Measurements from ENCODE around the gene TCF4.

TCF4 gene

DNA sequence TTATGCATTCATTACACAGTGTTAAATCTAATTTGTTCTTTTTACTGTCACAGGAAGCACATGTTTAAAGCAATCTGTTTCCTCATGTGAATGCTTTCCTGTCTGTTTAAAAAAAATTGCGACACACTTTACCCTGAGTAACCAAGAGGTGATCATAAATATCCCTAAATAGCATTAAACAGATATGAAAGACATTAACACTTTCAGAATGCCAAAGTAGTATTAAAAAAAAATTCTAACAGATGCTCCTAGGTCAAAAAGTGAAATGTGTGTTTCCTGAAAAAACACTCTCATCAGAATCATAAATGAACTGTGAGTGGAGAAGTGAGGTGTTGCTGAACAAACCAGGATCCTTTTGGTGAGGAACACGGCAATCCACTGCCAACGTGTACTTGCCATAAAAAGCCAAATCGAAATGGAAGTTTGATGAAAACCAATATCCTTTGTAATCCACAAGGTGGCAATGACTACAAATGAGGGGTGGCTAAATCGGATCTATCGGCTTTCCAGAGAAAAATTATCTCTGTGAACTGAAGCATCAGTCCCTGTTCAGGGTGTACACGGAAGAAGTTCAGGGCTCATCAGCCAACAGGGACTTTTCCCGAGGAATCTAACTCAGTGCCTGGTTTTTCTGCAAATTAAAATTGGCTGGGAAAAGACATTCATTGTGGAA is 248.9 kb downstream of the TCF4 start:
- DNase-seq, result no peak

DNA sequence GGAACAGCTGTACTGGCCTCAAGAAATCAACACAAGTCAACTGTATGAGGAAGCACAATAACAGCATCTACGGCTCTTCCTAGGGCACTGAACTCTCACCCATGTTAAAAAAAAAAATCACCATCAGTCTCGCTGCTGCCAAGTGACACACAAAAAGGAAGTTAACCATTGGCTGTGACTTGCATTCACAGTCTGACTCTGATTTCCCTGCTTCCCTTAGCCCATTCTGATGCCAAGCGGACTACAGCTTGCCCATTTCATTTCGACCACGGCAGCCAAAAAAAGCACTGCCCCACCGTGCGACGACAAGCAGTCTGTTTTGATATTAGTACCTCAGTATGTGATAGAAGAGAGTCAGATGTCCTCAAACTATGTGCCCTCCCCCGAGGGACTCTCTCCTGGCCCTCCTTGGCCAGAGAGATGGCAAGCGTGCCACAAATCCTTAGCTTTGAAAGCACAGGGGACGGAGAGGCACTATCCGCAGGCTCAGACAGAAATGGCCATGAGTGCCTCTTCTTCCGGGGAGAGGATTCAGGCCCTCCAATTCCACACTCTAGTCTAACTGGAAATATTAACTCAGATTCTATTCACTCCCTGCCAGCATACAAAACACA is 250.0 kb downstream of the TCF4 start:
- DNase-seq, result no peak

DNA sequence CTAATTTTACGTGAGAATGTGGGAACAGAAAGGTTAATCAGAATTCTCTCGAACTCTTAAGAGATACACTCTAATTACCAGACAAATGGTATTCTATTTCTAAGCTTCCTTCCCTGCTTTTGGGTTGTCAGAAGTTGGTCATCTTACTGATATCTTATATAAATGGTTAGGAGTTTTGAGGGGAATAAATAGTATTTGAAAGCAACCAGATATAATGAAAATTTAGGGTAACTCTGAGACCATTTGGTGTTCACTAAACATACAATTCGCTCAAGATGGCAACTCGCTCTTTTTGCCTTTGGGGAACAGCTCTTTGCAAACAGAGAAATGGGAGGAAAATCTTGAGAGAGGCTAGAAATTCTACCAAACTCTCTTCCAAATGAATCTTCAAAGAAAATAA is 250.9 kb downstream of the TCF4 start:
- no peak for DNase-seq

DNA sequence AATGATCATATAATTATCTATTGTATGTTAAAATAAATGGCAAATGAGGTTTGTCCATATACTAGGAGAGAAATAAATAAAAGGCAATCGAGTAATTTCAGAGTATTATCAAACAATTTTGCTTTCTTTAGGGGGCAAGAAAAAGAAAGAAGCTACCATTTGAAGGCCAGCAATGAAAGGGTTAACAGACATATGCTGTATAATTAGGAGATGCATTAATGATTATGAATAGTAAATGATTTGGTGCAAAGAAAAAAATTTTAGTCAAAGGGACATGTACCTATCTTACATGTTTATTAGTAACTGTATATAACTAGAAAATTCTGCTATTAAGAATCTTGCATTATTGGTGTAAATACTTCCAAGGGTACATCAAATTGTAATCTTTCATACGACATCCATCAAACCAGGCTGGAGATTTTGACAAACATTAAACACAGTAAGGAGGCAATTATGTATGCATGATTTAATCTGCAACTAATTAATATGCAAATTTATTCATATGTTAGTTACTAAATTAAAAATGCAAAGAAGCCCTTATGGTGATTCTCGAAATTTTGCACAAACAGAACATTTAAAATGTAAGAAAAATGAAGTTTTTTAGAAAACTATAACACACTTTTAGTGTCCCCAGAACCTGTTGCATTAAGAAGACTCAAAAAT is 251.4 kb downstream of the TCF4 start:
- DNase-seq, result no peak

DNA sequence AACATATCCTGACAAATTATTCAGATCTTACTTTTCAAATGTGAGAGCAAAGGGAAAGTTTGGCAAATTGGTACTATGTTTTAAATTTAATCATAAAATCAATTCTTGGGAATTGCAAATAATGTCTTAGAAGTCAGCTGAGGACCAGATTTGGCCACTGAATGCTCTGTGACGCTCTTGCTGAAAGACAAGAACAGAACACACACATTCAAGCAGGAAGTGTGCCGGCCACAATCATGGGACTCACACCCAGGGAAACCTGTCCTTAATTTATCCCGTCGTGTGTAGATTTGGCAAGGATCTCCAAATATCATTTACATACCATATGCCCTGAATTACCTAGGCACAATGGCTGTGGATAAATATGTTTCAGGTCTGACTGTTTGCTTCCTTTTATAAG is 253.1 kb downstream of the TCF4 start:
- peak; percentile 72 for DNase-seq

DNA sequence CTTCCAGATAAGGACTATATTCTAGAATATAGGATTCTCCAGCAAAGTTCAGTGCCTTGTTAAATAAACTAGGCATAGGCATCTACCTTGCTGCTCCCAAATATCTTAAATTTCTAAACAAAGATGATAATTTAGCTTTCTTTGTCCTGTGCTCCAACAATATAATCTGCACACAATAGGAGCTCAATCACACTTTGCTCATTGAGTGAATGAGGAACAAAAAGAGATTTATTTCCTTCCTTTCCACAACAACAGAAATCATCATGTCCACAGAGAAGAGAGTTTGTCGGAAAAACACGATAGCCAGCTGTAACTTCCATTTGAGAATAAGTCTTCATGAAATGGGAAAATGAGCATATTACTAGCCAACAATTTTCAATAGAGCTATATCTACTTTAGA is 256.7 kb downstream of the TCF4 start:
- DNase-seq, result no peak

DNA sequence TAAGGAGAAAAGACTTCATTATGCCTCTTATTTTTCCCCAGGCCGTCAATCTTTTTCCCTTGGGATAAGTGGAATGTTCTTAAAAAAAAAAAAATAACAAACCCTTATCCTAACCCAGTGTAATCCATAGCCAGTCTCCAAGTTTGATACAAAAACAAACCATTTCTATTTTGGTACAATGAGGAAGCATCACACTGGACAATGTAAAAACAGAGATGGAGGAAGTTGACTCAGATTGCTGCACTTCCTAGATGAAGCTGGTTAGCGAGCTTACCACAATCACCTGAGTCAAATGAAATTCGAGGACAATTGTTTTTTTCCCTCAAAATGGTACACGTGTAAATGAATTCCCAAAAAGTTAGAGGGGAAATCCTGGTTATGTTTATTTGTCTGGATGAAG is 259.7 kb downstream of the TCF4 start:
- no peak for DNase-seq

DNA sequence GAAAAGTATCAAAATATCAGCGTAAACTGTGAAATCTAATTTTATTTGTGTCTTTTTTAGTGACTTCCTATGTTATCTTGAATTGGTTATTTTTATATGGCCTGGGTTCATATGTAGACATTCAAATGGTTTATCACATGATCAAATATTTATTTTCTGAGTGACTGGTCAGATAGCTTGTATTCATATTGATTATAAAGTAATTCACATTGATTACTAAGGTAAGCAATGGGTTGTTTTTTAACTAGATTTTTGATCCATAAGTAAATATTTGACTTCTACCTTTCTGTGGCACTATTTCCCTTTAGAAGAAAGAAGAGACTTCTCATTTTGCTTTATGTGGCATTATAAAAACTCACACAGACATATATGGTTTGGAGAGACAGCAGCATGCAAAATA is 260.5 kb downstream of the TCF4 start:
- peak; percentile 87 for DNase-seq

DNA sequence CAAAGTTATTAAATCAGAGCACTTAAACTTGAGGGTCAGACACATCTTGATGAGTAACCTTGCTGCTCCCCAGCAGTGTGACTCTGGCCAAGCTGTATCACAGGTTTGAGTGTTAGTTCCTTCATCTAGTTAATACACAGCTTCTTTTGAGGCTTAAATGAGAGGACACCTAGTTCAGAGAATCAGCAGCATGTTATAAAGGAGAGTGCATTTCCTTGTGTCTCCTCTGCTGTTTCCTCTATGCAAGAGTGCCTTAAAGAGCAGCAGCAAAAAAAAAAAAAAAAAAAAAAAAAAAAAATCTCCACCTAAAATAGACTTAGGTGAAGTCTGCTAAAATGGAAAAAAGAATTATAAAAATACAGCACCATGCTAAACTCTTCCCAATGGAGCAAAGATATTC is 261.9 kb downstream of the TCF4 start:
- no peak for DNase-seq

DNA sequence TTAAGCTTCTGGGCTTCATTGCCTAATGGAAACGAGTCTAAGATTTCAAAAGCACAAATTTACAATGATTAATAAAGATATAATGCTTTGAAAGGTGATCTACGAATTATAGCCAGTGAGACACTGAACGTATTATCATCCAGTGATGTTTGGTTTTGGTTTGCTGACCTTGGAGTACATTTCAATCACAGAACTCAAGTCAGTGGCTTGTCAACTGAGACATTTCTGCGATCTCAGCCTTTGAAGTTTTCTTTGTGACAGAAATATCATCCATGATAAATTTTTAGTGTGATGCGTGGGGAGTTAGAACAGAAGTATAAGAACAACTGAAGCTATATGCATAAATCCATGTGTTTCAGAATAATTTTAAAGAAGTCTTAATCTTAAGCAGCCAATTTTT is 263.8 kb downstream of the TCF4 start:
- no peak for DNase-seq

DNA sequence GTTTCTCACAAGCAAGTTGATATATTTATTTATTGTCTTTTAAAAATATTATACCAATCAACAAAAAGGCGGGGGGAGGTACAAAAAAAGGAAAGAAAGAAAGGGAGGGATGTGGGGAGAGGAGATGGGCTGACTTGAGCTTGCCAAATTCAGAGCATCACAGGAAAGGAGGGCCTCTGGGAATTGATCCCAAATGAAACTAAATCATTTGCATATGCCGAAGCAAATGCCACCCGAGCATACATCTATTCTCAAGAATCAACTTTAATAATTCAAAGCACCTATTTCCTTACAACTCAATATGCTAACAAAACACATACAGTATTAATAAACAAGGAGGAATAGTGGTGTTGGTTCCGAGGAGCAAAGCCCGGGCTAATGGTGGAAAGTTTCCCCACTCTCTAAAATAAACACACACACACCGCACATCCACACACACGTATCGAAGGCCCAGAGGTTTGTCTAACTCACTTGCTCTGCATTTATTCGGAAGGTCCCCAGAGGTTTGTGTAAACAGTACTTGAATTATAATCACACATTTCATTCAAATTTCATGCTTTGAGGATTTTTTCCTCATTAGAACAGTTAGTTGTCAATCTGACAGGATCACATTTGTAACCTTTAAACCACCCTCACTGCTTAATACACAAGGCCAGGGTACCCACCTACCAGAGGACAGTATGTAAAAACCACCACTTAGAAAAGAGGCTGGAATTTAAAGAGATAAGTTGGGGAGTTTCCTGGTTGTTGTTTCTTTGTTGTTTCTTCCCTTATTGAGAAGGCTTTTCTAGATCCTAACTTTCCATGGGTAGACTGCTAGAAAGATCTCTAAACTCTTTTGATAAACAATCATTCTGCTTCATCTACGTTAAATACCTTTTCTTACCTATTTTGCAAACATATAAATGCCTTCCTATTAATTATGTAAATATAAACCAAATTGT is 264.7 kb downstream of the TCF4 start:
- DNase-seq, result peak; percentile 87

DNA sequence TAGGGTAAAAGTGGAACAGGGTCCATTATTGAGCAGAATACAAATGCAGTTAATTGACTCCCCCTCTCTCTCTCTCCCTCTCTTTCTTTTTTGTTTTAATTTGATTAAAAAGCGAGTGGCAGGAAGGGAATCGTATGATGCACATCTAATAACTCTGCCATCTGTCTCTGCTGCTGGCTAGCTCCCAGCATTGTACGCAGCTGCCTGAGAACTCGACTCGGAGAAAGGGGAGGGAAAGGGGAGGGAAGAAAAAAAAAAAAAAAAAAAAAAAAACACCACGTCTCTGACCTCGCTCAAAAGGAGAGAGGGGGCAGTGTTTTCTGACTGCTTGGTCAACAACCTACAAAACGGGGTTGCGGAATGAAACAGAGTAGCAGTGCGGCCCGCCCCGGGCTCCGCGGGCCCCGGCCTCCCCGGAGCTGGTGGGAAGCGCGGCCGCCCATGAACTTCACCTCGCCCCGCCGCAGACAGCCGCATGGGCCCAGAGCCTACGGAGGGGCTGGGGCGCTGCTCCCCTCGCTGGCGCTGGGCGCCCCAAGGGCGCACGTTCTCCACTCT is 265.7 kb downstream of the TCF4 start:
- peak; percentile 84 for DNase-seq

DNA sequence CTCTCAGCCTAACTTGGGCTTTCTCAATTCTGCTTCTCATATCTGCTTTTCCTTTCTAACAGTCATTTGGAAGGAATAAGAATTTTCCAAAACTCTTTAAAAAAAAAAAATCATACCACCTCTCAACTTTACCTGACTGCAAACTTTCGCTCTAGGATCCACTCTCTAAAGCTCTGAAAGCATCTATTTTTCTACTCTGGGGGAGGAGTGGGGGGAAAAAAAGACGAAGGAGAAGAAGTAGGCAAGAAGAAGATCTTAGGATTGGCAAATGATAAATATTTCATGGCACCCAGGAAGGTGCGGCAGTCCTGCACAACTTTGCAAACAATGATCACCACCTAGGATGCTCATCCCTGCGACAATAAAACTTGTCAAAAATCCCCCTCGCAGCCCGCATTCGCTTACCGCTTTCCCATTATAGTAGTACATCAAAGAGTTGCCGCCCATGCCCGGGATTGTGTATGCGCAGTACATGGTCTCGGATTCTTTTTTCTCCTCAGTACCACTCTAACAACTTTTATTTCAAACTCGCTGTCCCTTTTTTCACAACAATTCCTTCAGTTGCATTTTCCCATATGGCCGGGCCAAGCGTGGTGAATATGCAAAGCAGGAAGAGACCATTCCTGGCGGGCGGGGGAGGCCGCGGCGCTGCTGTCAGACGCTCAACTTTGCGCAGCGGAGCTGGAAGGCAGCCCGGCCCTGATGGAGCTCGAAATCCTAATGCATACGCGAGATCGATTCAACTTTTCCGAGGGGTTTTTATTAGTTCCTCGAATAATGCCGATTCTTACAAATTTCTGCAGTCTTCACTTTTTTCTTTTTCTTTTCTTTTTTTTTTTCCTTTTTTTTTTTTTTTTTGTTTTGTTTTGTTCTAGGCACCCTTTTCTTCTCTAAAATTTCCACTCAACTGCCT is 266.5 kb downstream of the TCF4 start:
- DNase-seq, result peak; percentile 91

DNA sequence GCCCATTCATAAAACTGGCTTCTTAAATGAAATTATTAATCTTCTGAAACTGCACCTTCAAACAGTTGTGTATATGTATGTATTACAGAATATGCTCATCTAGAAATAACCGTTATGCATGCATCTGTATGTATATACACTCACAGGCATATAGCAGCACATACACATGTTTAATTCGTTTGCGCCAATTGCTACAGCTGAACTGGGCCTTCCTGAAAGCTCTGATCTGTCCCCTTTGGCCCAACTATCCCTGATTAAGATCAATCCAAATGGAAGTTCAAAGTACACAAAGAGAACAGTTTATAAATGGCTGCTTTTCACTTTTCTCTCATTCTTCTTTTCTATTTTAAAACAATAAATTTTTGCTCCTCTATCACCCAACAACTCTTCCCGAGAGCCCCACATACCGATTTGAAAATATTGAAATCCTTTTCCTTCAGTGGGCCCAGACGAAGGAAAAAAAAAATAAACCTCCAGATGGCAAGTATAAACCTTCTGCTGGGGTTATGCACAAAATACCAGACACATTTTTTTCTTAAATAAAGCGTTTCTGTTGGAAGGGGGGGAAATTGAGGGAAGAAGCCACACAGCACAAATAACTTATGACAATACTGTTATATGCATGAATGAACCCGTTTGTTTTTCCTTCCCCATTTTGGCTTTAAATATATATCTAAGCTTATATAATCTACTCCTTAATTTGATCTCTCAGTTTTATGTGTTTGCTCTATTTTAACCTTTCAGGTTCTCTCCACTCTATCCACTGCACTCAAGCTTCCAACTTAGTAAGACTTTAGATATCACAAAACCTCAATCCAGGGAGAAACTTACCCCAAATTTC is 267.3 kb downstream of the TCF4 start:
- no peak for DNase-seq

DNA sequence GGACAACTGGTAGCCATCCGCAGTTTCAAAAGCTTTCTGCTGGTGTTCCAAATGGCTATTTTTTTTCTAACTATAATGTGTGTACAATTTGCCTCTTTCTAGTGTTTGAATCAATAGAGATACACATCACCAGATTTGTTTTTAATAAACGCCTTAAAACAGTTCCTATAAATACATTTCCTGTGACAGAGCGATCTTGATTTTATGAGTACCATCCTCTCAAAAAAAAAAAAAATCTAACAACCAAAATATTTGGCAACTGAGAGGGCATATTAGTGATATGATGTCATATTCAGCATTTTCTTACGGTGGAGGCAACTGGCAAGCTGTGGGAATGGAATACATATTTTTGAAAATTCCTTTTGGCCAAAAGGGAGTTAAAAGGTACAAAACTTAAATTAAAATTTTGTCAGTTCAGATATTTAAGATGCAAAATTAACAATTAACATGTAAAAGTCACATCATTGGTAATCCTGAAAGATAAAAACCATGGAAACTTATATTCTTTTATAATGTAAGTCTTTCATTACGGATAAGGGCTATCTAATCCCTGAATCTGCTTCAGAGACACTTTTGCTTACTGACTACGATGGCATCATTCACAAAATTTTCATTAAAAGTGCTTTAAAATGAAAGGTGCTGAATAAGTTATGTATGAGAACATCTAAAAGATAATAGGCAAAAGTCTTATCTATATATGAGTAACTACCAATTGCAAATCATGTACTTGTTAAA is 268.4 kb downstream of the TCF4 start:
- DNase-seq, result no peak

DNA sequence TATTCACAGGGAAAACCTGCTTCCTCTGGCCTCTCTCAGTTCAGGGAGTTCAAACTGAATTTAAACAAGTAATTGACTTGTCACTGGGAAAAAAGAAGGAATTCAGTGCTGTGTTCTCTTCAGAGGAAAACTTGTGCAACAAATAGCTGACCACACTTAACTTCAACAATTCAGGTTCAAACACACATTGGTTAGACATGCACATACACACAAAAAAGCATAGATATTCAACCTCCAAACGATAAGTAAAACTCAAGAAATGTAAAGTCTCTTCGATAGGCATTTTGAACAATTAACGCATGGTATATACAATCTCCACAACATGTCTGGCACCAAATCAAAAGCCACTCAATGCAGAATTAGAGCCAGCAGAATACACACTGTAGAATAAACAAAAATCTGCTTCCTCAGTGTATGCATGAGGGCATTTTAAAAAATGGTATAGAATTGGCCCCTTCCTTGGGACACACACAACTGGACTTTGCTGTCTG is 269.0 kb downstream of the TCF4 start:
- no peak for DNase-seq

DNA sequence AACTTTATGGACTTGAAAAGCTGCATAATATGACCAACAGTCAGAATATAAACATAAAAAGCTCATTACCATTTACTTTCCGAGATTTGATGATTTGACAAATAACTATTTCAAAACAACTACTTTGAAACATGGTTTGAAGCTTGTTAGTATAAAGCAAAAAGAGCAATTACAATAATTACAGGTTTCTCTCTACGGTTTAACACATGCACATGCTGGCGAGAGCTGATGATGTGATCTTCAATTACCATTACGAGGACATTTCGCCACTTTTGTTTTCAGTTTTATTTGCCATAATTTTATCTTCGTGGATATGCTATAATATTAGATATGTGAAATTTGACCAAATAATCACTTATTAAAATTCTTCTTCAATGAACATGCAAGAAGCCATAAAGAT is 270.1 kb downstream of the TCF4 start:
- DNase-seq, result no peak

DNA sequence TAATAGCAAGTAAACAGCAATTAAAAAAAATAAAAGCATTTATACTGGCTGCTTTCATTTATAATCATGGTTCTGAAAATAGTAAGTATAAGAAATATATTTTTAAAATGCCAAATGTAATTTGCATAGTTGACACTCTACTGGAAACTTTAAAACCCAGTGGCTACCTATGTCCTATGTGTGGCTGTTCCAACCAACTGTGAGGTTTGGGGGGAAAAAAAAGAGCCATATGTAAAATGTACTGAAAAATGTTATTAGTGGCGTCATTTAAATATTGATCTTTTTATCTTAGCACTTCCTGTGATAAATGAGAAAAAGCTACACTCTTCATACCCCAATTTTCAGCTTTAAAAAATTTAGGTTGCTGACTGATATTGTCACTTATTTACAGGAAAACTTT is 270.7 kb downstream of the TCF4 start:
- no peak for DNase-seq

DNA sequence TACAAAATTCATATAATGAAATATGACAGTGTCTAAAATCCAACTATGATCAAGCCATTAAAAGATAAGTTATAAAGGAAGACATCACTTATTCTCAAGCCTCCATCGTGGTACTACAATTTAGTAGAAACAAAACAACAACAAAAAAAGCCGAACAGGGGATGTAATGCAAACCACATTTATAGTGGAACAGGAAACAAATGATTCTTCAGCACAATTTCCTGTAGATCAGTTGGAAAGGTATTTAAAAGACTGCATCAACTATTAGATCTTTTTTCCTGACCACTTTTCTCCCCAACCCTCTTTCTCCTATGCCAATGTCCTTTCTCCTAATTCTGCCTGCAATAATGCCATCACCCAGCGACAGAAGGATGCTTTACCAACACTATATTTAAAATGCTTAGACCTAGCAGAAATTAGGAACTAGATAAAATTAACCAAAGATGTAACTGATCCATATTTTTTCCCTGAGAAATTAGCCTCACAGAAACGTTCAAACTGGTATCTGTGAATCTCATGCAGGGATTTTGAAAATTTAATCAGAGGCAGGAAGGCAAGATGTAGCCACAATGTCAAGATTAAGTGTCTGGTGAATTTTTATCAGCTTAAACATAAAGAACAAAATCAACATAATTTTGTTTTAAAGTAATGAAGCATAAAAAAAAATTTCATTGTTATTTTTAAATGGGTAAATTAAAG is 271.4 kb downstream of the TCF4 start:
- DNase-seq, result no peak
